ENCODE data around the gene VPS26B. TPM values are rescaled to one million over a fixed set of nuclear protein-coding genes. Genes with fewer than 3 reads are reported as not detected.
A peak's percentile ranks its signal among the peaks of the same experiment; 100 is the strongest.

VPS26B gene
- total and polyA plus RNA-seq, 9 of the 15 experiments (the other 6 are each of a cell fraction or from before 2014, with no cell fraction given), result 3.5 to 43.3 (median 27.4) TPM

DNA sequence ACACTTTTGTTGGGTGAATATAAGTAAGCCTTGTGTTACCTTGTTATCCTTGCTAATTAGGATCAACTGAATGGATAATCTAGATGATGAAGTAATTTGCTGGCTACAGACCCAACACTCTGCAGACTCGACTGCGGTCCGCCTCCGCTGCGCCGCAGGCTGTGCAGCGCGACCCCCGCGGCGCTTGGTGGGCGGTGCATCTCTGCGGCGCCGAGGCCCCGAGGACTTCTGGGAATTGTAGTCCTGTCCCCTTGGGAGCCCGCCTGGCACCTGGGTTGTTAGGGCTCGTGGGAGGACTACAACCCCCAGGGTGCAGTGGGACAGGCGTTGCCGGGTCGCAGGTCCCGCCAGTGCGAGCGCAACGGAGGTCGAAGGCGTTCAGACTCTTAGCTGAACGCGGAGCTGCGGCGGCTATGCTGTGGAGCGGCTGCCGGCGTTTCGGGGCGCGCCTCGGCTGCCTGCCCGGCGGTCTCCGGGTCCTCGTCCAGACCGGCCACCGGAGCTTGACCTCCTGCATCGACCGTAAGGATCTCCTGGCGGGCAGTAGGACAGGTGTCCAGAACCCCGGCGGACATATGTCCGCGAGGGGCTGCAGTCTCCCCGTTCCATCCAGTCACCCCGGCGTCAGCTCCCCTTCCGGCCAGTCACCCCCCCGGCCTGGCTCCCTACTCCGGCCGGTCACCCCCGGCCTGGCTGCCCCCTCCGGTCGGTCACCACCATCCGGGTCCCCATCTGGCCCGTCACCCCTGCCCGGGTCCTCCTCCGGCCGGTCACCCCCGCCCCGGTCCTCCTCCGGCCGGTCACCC, 28.9 kb downstream of the VPS26B start, which contains the start of the genes ACAD8 and THYN1 (continued):
- TF ChIP-seq GTF3C2 (IDR thresholded peaks at IDR 0.05; ENCODE audit: borderline replicate concordance, extremely low read depth, insufficient read length), result no peak
- no peak for TF ChIP-seq NFE2 (IDR thresholded peaks at IDR 0.05; ENCODE audit: low read depth)
- TF ChIP-seq TBP (optimal IDR thresholded peaks at IDR 0.05; ENCODE audit: low read depth, low read length), result peak; percentile 58
- TF ChIP-seq RBFOX2 (IDR thresholded peaks at IDR 0.05; ENCODE audit: low read depth, low read length), result peak; percentile 87
- peak; percentile 72 for TF ChIP-seq CTBP1 (IDR thresholded peaks at IDR 0.05; ENCODE audit: borderline replicate concordance)
- TF ChIP-seq MAZ (CRISPR knock-in tag; conservative IDR thresholded peaks at IDR 0.05 in 1 of 2, IDR thresholded peaks at IDR 0.05 in 1 of 2), result peak; percentile 12 to 84; a peak in 2 of 4 replicates
- TF ChIP-seq, protein P1, sequence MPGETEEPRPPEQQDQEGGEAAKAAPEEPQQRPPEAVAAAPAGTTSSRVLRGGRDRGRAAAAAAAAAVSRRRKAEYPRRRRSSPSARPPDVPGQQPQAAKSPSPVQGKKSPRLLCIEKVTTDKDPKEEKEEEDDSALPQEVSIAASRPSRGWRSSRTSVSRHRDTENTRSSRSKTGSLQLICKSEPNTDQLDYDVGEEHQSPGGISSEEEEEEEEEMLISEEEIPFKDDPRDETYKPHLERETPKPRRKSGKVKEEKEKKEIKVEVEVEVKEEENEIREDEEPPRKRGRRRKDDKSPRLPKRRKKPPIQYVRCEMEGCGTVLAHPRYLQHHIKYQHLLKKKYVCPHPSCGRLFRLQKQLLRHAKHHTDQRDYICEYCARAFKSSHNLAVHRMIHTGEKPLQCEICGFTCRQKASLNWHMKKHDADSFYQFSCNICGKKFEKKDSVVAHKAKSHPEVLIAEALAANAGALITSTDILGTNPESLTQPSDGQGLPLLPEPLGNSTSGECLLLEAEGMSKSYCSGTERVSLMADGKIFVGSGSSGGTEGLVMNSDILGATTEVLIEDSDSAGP (CRISPR knock-in tag; IDR thresholded peaks at IDR 0.05), result no peak
- peak; percentile 43; the same call in 1 of the 2 replicates for TF ChIP-seq PML (IDR thresholded peaks at IDR 0.05; ENCODE audit: low read length)
- peak; percentile 95 for TF ChIP-seq GMEB1 (CRISPR knock-in tag; IDR thresholded peaks at IDR 0.05)
- TF ChIP-seq ZNF217 (CRISPR knock-in tag; IDR thresholded peaks at IDR 0.05), result no peak
- no peak for TF ChIP-seq ZNF3 (CRISPR knock-in tag; IDR thresholded peaks at IDR 0.05)
- peak; percentile 93 for TF ChIP-seq MTA3 (IDR thresholded peaks at IDR 0.05; ENCODE audit: borderline replicate concordance)
- no peak for TF ChIP-seq TCF7L2 (IDR thresholded peaks at IDR 0.05; ENCODE audit: low read depth, low read length)
- TF ChIP-seq FOXM1 (IDR thresholded peaks at IDR 0.05; ENCODE audit: low read depth), result no peak
- no peak for TF ChIP-seq FOXM1 (CRISPR knock-in tag; IDR thresholded peaks at IDR 0.05; ENCODE audit: low read depth)
- peak in 1 of 3 experiments; percentile 30 for TF ChIP-seq YY1 (IDR thresholded peaks at IDR 0.05; ENCODE audit: borderline replicate concordance in 1 of 3, control insufficient read depth in 1 of 3, extremely low read depth in 1 of 3, insufficient read depth in 3 of 3, insufficient read length in 1 of 3, insufficient replicate concordance in 2 of 3, low read depth in 1 of 3, low read length in 2 of 3)
- peak; percentile 21; the same call in 1 of the 2 replicates for TF ChIP-seq NFIC (IDR thresholded peaks at IDR 0.05)
- peak; percentile 96 for TF ChIP-seq NR2C2 (CRISPR knock-in tag; IDR thresholded peaks at IDR 0.05)
- peak; percentile 99 for TF ChIP-seq NR2C2 (tag; IDR thresholded peaks at IDR 0.05)
- TF ChIP-seq ZNF780A (CRISPR knock-in tag; IDR thresholded peaks at IDR 0.05), result no peak

All from K562 (cell line).